ENCODE data around the gene ZBTB9.

- TF ChIP-seq GABPA (IDR thresholded peaks at IDR 0.05; ENCODE audit: low read depth): no peak
- TF ChIP-seq CTCF (IDR thresholded peaks at IDR 0.05): no peak
- TF ChIP-seq, protein P1, sequence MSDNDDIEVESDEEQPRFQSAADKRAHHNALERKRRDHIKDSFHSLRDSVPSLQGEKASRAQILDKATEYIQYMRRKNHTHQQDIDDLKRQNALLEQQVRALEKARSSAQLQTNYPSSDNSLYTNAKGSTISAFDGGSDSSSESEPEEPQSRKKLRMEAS (IDR thresholded peaks at IDR 0.05; ENCODE audit: low read depth): no peak
- TF ChIP-seq EP300 (IDR thresholded peaks at IDR 0.05; ENCODE audit: borderline replicate concordance in 1 of 2, low read depth in 1 of 2, low read length in 1 of 2): no peak
- no peak for TF ChIP-seq MXI1 (IDR thresholded peaks at IDR 0.05; ENCODE audit: low read depth, low read length)
- no peak for TF ChIP-seq FOSL2 (IDR thresholded peaks at IDR 0.05; ENCODE audit: borderline replicate concordance, low read depth)
- no peak for TF ChIP-seq ELF1 (IDR thresholded peaks at IDR 0.05)
- TF ChIP-seq, protein P2, sequence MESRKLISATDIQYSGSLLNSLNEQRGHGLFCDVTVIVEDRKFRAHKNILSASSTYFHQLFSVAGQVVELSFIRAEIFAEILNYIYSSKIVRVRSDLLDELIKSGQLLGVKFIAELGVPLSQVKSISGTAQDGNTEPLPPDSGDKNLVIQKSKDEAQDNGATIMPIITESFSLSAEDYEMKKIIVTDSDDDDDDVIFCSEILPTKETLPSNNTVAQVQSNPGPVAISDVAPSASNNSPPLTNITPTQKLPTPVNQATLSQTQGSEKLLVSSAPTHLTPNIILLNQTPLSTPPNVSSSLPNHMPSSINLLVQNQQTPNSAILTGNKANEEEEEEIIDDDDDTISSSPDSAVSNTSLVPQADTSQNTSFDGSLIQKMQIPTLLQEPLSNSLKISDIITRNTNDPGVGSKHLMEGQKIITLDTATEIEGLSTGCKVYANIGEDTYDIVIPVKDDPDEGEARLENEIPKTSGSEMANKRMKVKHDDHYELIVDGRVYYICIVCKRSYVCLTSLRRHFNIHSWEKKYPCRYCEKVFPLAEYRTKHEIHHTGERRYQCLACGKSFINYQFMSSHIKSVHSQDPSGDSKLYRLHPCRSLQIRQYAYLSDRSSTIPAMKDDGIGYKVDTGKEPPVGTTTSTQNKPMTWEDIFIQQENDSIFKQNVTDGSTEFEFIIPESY (IDR thresholded peaks at IDR 0.05; ENCODE audit: borderline replicate concordance, low read depth): no peak
- TF ChIP-seq YY1 (IDR thresholded peaks at IDR 0.05; ENCODE audit: low read depth): no peak
Observed at GRCh38 chr6:33405386-33405940, 48.9 kb upstream of the ZBTB9 start.
